Fibroblast of the aortic adventitia (primary cell): ENCODE measurements around the gene CLDN10. TPM values are rescaled to one million over a fixed set of nuclear protein-coding genes. Genes with fewer than 3 reads are reported as not detected.

Source experiments
- DNase-seq: peaks from one replicate; pipeline ENCODE4 v3.0.0-alpha.2; 2010; ENCODE audit warnings: low read depth
- H3K4me3 ChIP-seq: 2 replicates; pipeline ENCODE4 v1.5.1; 2011; ENCODE audit warnings: low read depth, mild to moderate bottlenecking, control low read depth, low read length, moderate library complexity
- CTCF ChIP-seq: IDR thresholded peaks from 2 replicates; pipeline ENCODE4 v1.5.1; 2011; ENCODE audit warnings: mild to moderate bottlenecking, low read length, control low read depth, inconsistent platforms; ENCODE audit not compliant: insufficient read depth
- total RNA-seq: library from RNA; depleted of rRNA; stranded (reverse); fragments of >200 nt; gene quantifications from 2 replicates; pipeline ENCODE4 v1.2.3, GENCODE V29; 2012; ENCODE audit warnings: low replicate concordance

Gene CLDN10
- total RNA-seq, 1 donor: 0.27 TPM

- DNase-seq: peak; percentile 59
- peak; percentile 53 for TF ChIP-seq CTCF
Observed at GRCh38 chr13:95536632-95537241, 15.8 kb upstream of the CLDN10 start.

GRCh38 chr13:95540888-95541287 lies 11.6 kb upstream of the CLDN10 start:
- no peak overlapping the region for H3K4me3 ChIP-seq
- DNase-seq: no peak
- TF ChIP-seq CTCF: no peak

More at GRCh38 chr13:95536632-95537241, 15.8 kb upstream of the CLDN10 start:
- no peak overlapping the region for H3K4me3 ChIP-seq

- DNase-seq: no peak
- no peak overlapping the region for H3K4me3 ChIP-seq
- TF ChIP-seq CTCF: no peak
Observed at GRCh38 chr13:95541308-95541707, 11.2 kb upstream of the CLDN10 start.

GRCh38 chr13:95541911-95542474 lies 10.5 kb upstream of the CLDN10 start:
- no peak overlapping the region for H3K4me3 ChIP-seq
- TF ChIP-seq CTCF: no peak
- no peak for DNase-seq

GRCh38 chr13:95544293-95544692 lies 8.2 kb upstream of the CLDN10 start:
- DNase-seq: no peak
- no peak for TF ChIP-seq CTCF
- no peak overlapping the region for H3K4me3 ChIP-seq

GRCh38 chr13:95546919-95547318 lies 5.6 kb upstream of the CLDN10 start:
- no peak for TF ChIP-seq CTCF

More at GRCh38 chr13:95546919-95547318, 5.6 kb upstream of the CLDN10 start:
- DNase-seq: no peak
- no peak overlapping the region for H3K4me3 ChIP-seq
